SK-N-SH treated with all-trans-retinoic acid at 6 μM for 48 hours (cell line): ENCODE data around the gene TFEB.

ENCODE experiments used
- ARNTL ChIP-seq: fragments of 450-650 bp; formaldehyde crosslinking; IDR thresholded peaks from 2 replicates; pipeline ENCODE4 v1.5.0; 2020; ENCODE audit warnings: low read depth, mild to moderate bottlenecking, moderate library complexity, borderline replicate concordance
- OSR1 ChIP-seq: fragments of 250-450 bp; sonication (Bioruptor Pico); IDR thresholded peaks from 2 replicates; pipeline ENCODE4 v1.8.0; 2022; ENCODE audit warnings: moderate library complexity, mild to moderate bottlenecking, inconsistent platforms
- PATZ1 ChIP-seq: fragments of 250-450 bp; sonication (Bioruptor Pico); IDR thresholded peaks from 2 replicates; pipeline ENCODE4 v1.8.0; 2020; ENCODE audit warnings: mild to moderate bottlenecking, moderate library complexity, borderline replicate concordance
- TCF4 ChIP-seq: fragments of 250-450 bp; sonication (Bioruptor Pico); IDR thresholded peaks from 2 replicates; pipeline ENCODE4 v1.8.0; 2021; ENCODE audit warnings: mild to moderate bottlenecking, moderate library complexity, borderline replicate concordance
- ZFP30 ChIP-seq: fragments of 450-650 bp; formaldehyde crosslinking; IDR thresholded peaks from 2 replicates; pipeline ENCODE4 v1.5.0; 2022; ENCODE audit warnings: mild to moderate bottlenecking, moderate library complexity
- TF ChIP-seq, protein P1 (sequence below): fragments of 250-450 bp; sonication (Bioruptor Pico); IDR thresholded peaks from 2 replicates; pipeline ENCODE4 v1.5.1; 2021; ENCODE audit warnings: mild to moderate bottlenecking, moderate library complexity

- TF ChIP-seq OSR1 (no peak), PATZ1 (CRISPR knock-in tag) (no peak), ZFP30 (CRISPR knock-in tag) (no peak), TCF4 (CRISPR knock-in tag) (no peak), ARNTL (CRISPR knock-in tag) (no peak)
- TF ChIP-seq, protein P1, sequence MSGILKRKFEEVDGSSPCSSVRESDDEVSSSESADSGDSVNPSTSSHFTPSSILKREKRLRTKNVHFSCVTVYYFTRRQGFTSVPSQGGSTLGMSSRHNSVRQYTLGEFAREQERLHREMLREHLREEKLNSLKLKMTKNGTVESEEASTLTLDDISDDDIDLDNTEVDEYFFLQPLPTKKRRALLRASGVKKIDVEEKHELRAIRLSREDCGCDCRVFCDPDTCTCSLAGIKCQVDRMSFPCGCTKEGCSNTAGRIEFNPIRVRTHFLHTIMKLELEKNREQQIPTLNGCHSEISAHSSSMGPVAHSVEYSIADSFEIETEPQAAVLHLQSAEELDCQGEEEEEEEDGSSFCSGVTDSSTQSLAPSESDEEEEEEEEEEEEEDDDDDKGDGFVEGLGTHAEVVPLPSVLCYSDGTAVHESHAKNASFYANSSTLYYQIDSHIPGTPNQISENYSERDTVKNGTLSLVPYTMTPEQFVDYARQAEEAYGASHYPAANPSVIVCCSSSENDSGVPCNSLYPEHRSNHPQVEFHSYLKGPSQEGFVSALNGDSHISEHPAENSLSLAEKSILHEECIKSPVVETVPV (CRISPR knock-in tag), result no peak
Observed at GRCh38 chr6:41775293-41775882, 40.0 kb upstream of the TFEB start.
